HepG2 (cell line): ENCODE measurements around the gene TMED5. TPM values are rescaled to one million over a fixed set of nuclear protein-coding genes. Genes with fewer than 3 reads are reported as not detected.

Experiments
- AGO2 ChIP-seq: fragments of 200-400 bp; formaldehyde crosslinking; optimal IDR thresholded peaks from 2 replicates; pipeline ENCODE3; 2017; ENCODE audit warnings: mild to moderate bottlenecking, low read depth, low read length, moderate library complexity
- CEBPB ChIP-seq: IDR thresholded peaks from 2 replicates; pipeline ENCODE4 v1.6.1; 2011; ENCODE audit warnings: low read depth, low read length, improper control_type of control experiment, borderline replicate concordance
- CTCF ChIP-seq: sonication (generic); formaldehyde crosslinking; IDR thresholded peaks from 2 replicates; pipeline ENCODE4 v1.5.0; 2020; ENCODE audit warnings: mild to moderate bottlenecking, missing genetic modification reagents, moderate library complexity
- DPF2 ChIP-seq: sonication (generic); formaldehyde crosslinking; IDR thresholded peaks from 2 replicates; pipeline ENCODE4 v1.4.0; 2020; ENCODE audit warnings: mild to moderate bottlenecking, low read depth, missing genetic modification reagents, borderline replicate concordance
- DZIP1 ChIP-seq: sonication (generic); formaldehyde crosslinking; IDR thresholded peaks from 2 replicates; pipeline ENCODE4 v1.5.0; 2020; ENCODE audit warnings: mild to moderate bottlenecking, missing genetic modification reagents
- FOXA3 ChIP-seq: IDR thresholded peaks from 2 replicates; pipeline ENCODE4 v1.6.1; 2016; ENCODE audit warnings: missing genetic modification reagents, missing compliant biosample characterization
- HNRNPLL ChIP-seq: fragments of 200-400 bp; formaldehyde crosslinking; IDR thresholded peaks from 2 replicates; pipeline ENCODE4 v1.6.1; 2017; ENCODE audit warnings: mild to moderate bottlenecking, low read depth, low read length; ENCODE audit not compliant: poor library complexity, severe bottlenecking
- KLF16 ChIP-seq, 2 experiments: sonication (generic) in 1 of 2; formaldehyde crosslinking in 1 of 2; IDR thresholded peaks; 2 replicates each; pipeline versions ENCODE4 v1.6.1 to v1.8.0; 2016 to 2023; ENCODE audit warnings: missing genetic modification reagents in 2 of 2, missing compliant biosample characterization in 1 of 2
- MIER2 ChIP-seq: IDR thresholded peaks from 2 replicates; pipeline ENCODE4 v1.6.1; 2016; ENCODE audit warnings: missing biosample characterization, missing genetic modification reagents
- RARA ChIP-seq: IDR thresholded peaks from 2 replicates; pipeline ENCODE4 v1.6.1; 2016; ENCODE audit warnings: missing genetic modification reagents, missing compliant biosample characterization
- RORA ChIP-seq: sonication (generic); formaldehyde crosslinking; IDR thresholded peaks from 2 replicates; pipeline ENCODE4 v1.5.0; 2020; ENCODE audit warnings: mild to moderate bottlenecking, missing genetic modification reagents, moderate library complexity
- SIN3A ChIP-seq: IDR thresholded peaks from 2 replicates; pipeline ENCODE4 v1.6.1; 2011; ENCODE audit warnings: low read depth, mild to moderate bottlenecking, control low read depth, low read length, borderline replicate concordance
- TP53 ChIP-seq: sonication (generic); formaldehyde crosslinking; conservative IDR thresholded peaks from 2 replicates; pipeline ENCODE4 v1.4.0; 2020; ENCODE audit warnings: missing genetic modification reagents
- ZNF234 ChIP-seq: sonication (generic); formaldehyde crosslinking; conservative IDR thresholded peaks from 2 replicates; pipeline ENCODE4 v1.5.1; 2020; ENCODE audit warnings: mild to moderate bottlenecking, missing genetic modification reagents
- ZNF274 ChIP-seq: sonication (generic); formaldehyde crosslinking; IDR thresholded peaks from 2 replicates; pipeline ENCODE4 v1.5.1; 2020; ENCODE audit warnings: mild to moderate bottlenecking, missing genetic modification reagents
- ZNF33A ChIP-seq: sonication (generic); formaldehyde crosslinking; IDR thresholded peaks from 2 replicates; pipeline ENCODE4 v1.5.1; 2020; ENCODE audit warnings: missing genetic modification reagents, mild to moderate bottlenecking, moderate library complexity, borderline replicate concordance
- ZNF431 ChIP-seq: sonication (generic); formaldehyde crosslinking; IDR thresholded peaks from 2 replicates; pipeline ENCODE4 v1.9.0; 2022; ENCODE audit warnings: missing genetic modification reagents, low read depth, mild to moderate bottlenecking, borderline replicate concordance
- ZNF687 ChIP-seq: sonication (generic); formaldehyde crosslinking; IDR thresholded peaks from 2 replicates; pipeline ENCODE4 v1.5.1; 2020; ENCODE audit warnings: mild to moderate bottlenecking, missing genetic modification reagents, moderate library complexity
- polyA plus RNA-seq, 8 experiments: library from polyadenylated mRNA; depleted of rRNA in 3 of 8; stranded (reverse) in 7 of 8; unstranded in 1 of 8; fragments of >200 nt; fragmentation: Illumina TruSeq in 4 of 8; extraction: Trizol in 4 of 8; gene quantifications; 2 replicates each; pipeline versions ENCODE4 v1.2.1 to v1.2.3, GENCODE V29; 2011 to 2016; ENCODE audit warnings: low read depth in 4 of 8, missing spikeins in 1 of 8, mixed read lengths in 1 of 8; ENCODE audit not compliant: insufficient read depth in 1 of 8
- total RNA-seq, 5 experiments: library from RNA; depleted of rRNA; stranded (reverse); fragments of >200 nt; fragmentation: Illumina TruSeq; extraction: Trizol; gene quantifications; 2 replicates each; pipeline ENCODE4 v1.2.3, GENCODE V29; 2016; ENCODE audit warnings: low read depth in 1 of 5

Gene TMED5
- total and polyA plus RNA-seq, 2 of the 13 experiments (the other 11 are each of a cell fraction or from before 2014, with no cell fraction given): 58.1 to 99.0 TPM

GRCh38 chr1:93129507-93130099 lies 50.6 kb downstream of the TMED5 start (continued):
- TF ChIP-seq RORA (CRISPR knock-in tag): no peak
- TF ChIP-seq ZNF33A (CRISPR knock-in tag): no peak
- no peak for TF ChIP-seq DZIP1 (CRISPR knock-in tag)
- TF ChIP-seq ZNF234: no peak
- no peak for TF ChIP-seq ZNF687
- TF ChIP-seq KLF16 (CRISPR knock-in tag; IDR thresholded peaks at IDR 0.05): peak in 1 of 2 experiments; percentile 78; a peak in 1 of 4 replicates
- no peak for TF ChIP-seq HNRNPLL
- TF ChIP-seq CTCF: no peak
- TF ChIP-seq MIER2: no peak
- no peak for TF ChIP-seq AGO2
- TF ChIP-seq RARA: peak; percentile 72
- no peak for TF ChIP-seq CEBPB
- TF ChIP-seq ZNF274 (CRISPR knock-in tag): no peak
- peak; percentile 90 for TF ChIP-seq FOXA3 (CRISPR knock-in tag)
- no peak for TF ChIP-seq ZNF431 (CRISPR knock-in tag)
- TF ChIP-seq TP53: no peak
- no peak for TF ChIP-seq DPF2 (CRISPR knock-in tag)
- no peak for TF ChIP-seq SIN3A
